ENCODE measurements around the gene ALDH9A1. TPM values are rescaled to one million over a fixed set of nuclear protein-coding genes. Genes with fewer than 3 reads are reported as not detected.
A peak's percentile ranks its signal among the peaks of the same experiment; 100 is the strongest.

Gene ALDH9A1
- total and polyA plus RNA-seq, 7 donors = 30.4 to 69.3 (median 40.9) TPM

DNA sequence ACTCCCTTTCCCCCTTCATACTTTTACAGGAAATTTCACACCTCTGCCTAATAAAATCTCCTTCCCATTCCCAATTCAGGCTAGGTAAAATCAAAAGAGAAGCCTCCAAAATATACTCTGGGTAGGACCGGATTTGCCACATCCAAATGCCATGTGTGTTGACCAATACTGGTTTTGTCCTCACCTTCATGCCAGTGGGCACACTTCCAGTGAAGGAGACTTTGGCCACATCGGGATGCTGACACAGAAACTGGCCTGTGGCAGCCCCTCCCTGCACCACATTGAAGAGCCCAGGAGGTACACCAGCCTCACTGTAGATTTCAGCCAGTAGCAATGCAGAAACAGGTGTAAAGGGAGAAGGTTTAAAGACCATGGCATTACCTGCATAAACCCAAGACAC, 18.1 kb downstream of the ALDH9A1 start:
- Histone ChIP-seq H3K27me3 (ENCODE audit: insufficient read depth in 3 of 3, low read length in 2 of 3) (no peaks in the 10 kb centered on the region), H3K4me3 (no peak overlapping the region), H3K27ac (no peak overlapping the region), H3K4me1 (peaks cover 12% of the 10 kb centered on the region), H3K36me3 (ENCODE audit: insufficient read depth in 1 of 2, low read depth in 1 of 2) (peaks cover 8 to 81% of the 10 kb centered on the region in 2 donors), H3K9me3 (no peaks in the 10 kb centered on the region)
- WGBS, 3 donors = 47 to 57% (median 49%) methylated on average over 2 of the region's 2 CpGs
- peak in 3 of 4 donors; percentile 30 to 81 (median 76) for ATAC-seq
- TF ChIP-seq, protein P1, sequence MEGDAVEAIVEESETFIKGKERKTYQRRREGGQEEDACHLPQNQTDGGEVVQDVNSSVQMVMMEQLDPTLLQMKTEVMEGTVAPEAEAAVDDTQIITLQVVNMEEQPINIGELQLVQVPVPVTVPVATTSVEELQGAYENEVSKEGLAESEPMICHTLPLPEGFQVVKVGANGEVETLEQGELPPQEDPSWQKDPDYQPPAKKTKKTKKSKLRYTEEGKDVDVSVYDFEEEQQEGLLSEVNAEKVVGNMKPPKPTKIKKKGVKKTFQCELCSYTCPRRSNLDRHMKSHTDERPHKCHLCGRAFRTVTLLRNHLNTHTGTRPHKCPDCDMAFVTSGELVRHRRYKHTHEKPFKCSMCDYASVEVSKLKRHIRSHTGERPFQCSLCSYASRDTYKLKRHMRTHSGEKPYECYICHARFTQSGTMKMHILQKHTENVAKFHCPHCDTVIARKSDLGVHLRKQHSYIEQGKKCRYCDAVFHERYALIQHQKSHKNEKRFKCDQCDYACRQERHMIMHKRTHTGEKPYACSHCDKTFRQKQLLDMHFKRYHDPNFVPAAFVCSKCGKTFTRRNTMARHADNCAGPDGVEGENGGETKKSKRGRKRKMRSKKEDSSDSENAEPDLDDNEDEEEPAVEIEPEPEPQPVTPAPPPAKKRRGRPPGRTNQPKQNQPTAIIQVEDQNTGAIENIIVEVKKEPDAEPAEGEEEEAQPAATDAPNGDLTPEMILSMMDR (IDR thresholded peaks at IDR 0.05) = no peak
- peak in 1 of 2 donors; percentile 60 for DNase-seq
- intact Hi-C loops (cut with DNase I) = no loop called here

DNA sequence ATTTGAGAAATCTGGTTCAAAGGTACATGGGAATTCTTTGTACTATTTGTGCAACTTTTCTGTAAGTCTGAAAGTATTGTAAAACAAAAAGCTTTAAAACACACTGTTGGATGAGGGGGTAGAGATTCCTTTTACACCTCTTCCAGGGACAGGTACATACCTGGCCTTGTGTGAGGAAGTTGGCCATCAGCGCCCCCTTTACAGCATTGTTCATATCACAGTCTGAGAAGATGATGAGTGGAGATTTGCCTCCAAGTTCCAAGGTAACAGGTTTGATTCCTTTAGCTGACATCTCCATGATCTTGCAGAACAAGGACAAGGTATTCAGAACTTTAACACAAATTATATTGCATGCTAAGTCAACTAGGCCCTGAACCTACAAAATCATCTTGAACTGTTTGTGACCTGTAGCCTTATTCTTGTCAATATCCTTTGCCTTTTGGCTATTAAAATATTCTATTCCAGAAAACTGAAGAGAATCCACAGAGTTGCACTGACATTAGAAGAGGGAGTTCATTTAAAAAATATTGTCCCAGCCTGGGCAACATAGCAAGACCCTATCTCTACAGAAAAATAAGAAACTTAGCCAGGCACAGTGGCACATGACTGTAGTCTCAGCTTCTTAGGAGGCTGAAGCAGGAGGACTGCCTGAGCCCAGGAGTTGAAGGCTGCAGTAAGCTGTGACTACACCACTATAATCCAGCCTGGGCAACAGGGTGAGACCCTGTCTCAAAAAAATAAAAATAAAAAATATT, 18.9 kb downstream of the ALDH9A1 start:
- intact Hi-C loops (cut with DNase I) = no loop called here

DNA sequence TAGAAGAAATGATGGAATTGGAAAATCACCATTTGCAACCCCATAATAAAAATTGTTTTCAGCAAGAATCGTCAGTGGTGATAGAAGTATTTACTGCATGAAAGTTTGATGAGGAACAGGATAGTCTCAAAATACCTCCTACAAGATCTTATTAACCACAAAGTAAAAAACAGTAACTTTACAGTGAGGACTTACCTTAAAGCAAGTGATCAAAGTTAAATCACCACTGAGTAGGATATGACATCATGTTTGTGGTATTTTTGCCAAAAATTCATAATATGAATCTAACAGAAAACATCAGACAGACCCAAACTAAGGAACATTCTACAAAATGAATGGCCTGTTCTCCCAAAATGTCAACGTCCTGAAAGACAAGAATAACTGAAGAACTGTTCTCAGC, 19.9 kb downstream of the ALDH9A1 start:
- H3K36me3 ChIP-seq (ENCODE audit: insufficient read depth in 1 of 2, low read depth in 1 of 2) = peaks cover 8 to 87% of the 10 kb centered on the region in 2 donors
- H3K4me3 ChIP-seq = no peak overlapping the region
- ATAC-seq (no peak), DNase-seq (no peak)
- TF ChIP-seq, protein P1 (IDR thresholded peaks at IDR 0.05) = no peak
- no peaks in the 10 kb centered on the region for H3K9me3 ChIP-seq
- no peaks in the 10 kb centered on the region for H3K27me3 ChIP-seq (ENCODE audit: insufficient read depth in 3 of 3, low read length in 2 of 3)
- H3K4me1 ChIP-seq = peaks cover 8% of the 10 kb centered on the region
- no peak overlapping the region for H3K27ac ChIP-seq
- intact Hi-C loops (cut with DNase I) = no loop called here
- WGBS, 3 donors = 0 to 50% (median 26%) methylated on average over 2 of the region's 2 CpGs

More for the DNA sequence above, 18.9 kb downstream of the ALDH9A1 start:
- no peaks in the 10 kb centered on the region for H3K27me3 ChIP-seq (ENCODE audit: insufficient read depth in 3 of 3, low read length in 2 of 3)
- no peak for DNase-seq
- no peak for ATAC-seq
- TF ChIP-seq, protein P1 (IDR thresholded peaks at IDR 0.05) = no peak
- WGBS, 3 donors = 45 to 98% (median 50%) methylated on average over 1 of the region's 1 CpG
- no peaks in the 10 kb centered on the region for H3K9me3 ChIP-seq
- H3K36me3 ChIP-seq (ENCODE audit: insufficient read depth in 1 of 2, low read depth in 1 of 2) = peaks cover 8 to 84% of the 10 kb centered on the region in 2 donors
- peaks cover 13% of the 10 kb centered on the region for H3K4me1 ChIP-seq
- no peak overlapping the region for H3K4me3 ChIP-seq
- H3K27ac ChIP-seq = no peak overlapping the region

DNA sequence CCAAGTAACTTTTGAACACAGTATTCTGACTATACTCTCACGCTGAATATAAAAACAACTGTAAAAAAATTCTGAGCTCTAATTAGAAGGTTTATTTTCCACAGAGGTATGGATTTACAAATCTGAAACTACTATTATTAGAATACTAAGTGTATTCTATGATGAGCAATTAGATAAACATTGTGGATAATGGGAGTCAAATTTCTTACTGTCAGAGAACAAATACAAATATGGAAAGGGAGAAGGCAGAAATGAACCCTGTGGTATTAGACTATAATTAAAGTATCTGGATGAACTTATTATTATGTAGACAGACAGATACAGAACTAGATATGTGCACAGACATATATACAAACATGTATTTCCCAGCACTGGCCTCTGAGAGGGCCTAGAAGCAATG, 22.6 kb downstream of the ALDH9A1 start:
- H3K4me3 ChIP-seq = no peak overlapping the region
- WGBS, 3 donors = 86 to 96% (median 90%) methylated on average over 1 of the region's 1 CpG
- no peaks in the 10 kb centered on the region for H3K27me3 ChIP-seq (ENCODE audit: insufficient read depth in 3 of 3, low read length in 2 of 3)
- intact Hi-C loops (cut with DNase I) = no loop called here
- ATAC-seq (no peak), DNase-seq (no peak)
- H3K27ac ChIP-seq = peak overlapping the region; percentile 13
- peaks cover 8% of the 10 kb centered on the region for H3K4me1 ChIP-seq
- peaks cover 4 to 84% of the 10 kb centered on the region in 2 donors for H3K36me3 ChIP-seq (ENCODE audit: insufficient read depth in 1 of 2, low read depth in 1 of 2)
- no peaks in the 10 kb centered on the region for H3K9me3 ChIP-seq
- TF ChIP-seq, protein P1 (IDR thresholded peaks at IDR 0.05) = no peak

Data from psoas muscle (tissue), 8 donors.